ENCODE results near the gene BABAM2.

GRCh38 chr2:28377984-28378678 is 487.6 kb downstream of the BABAM2 start:
- TF ChIP-seq SMC3 (conservative IDR thresholded peaks at IDR 0.05; ENCODE audit: insufficient read depth, low read depth, low read length) (no peak), NBN (IDR thresholded peaks at IDR 0.05; ENCODE audit: low read depth) (no peak), JUND (IDR thresholded peaks at IDR 0.05; ENCODE audit: borderline replicate concordance, low read depth, low read length) (no peak), JUND (tag; IDR thresholded peaks at IDR 0.05; ENCODE audit: borderline replicate concordance, low read depth, low read length) (no peak)
- TF ChIP-seq, protein P1, sequence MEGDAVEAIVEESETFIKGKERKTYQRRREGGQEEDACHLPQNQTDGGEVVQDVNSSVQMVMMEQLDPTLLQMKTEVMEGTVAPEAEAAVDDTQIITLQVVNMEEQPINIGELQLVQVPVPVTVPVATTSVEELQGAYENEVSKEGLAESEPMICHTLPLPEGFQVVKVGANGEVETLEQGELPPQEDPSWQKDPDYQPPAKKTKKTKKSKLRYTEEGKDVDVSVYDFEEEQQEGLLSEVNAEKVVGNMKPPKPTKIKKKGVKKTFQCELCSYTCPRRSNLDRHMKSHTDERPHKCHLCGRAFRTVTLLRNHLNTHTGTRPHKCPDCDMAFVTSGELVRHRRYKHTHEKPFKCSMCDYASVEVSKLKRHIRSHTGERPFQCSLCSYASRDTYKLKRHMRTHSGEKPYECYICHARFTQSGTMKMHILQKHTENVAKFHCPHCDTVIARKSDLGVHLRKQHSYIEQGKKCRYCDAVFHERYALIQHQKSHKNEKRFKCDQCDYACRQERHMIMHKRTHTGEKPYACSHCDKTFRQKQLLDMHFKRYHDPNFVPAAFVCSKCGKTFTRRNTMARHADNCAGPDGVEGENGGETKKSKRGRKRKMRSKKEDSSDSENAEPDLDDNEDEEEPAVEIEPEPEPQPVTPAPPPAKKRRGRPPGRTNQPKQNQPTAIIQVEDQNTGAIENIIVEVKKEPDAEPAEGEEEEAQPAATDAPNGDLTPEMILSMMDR (IDR thresholded peaks at IDR 0.05 in 2 of 3, conservative IDR thresholded peaks at IDR 0.05 in 1 of 3; ENCODE audit: insufficient read depth in 2 of 3, low read depth in 1 of 3, low read length in 3 of 3) = no peak
- TF ChIP-seq, protein P2, sequence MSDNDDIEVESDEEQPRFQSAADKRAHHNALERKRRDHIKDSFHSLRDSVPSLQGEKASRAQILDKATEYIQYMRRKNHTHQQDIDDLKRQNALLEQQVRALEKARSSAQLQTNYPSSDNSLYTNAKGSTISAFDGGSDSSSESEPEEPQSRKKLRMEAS (CRISPR knock-in tag; IDR thresholded peaks at IDR 0.05) = no peak
